Thoracic aorta (tissue), 2 donors: ENCODE data around the gene PLEKHA4. TPM values are rescaled to one million over a fixed set of nuclear protein-coding genes. Genes with fewer than 3 reads are reported as not detected.

Experiments
- ATAC-seq: fragments of 150-250 bp; one replicate; pipeline ENCODE4 v1.8.0; 2017; ENCODE audit warnings: low read depth; ENCODE audit not compliant: insufficient number of reproducible peaks, low FRiP score
- DNase-seq: peaks from one replicate; pipeline ENCODE4 v3.0.0-alpha.2; 2020; ENCODE audit warnings: low spot score
- H3K27ac ChIP-seq, 2 donors: fragments of 200-600 bp; sonication (generic); 1 replicate in 1 of 2; 2 replicates in 1 of 2; pipeline ENCODE4 v1.5.1; 2016; ENCODE audit warnings: mild to moderate bottlenecking in 2 of 2, moderate library complexity in 2 of 2
- H3K27me3 ChIP-seq: fragments of 200-600 bp; sonication (generic); replicated peaks from 2 replicates; pipeline ENCODE4 v1.6.0; 2016; ENCODE audit warnings: mild to moderate bottlenecking; ENCODE audit not compliant: insufficient read depth
- H3K36me3 ChIP-seq: fragments of 200-600 bp; sonication (generic); one replicate; pipeline ENCODE4 v1.5.1; 2016
- H3K4me1 ChIP-seq, 2 donors: fragments of 200-600 bp; sonication (generic); 1 replicate in 1 of 2; 2 replicates in 1 of 2; pipeline versions ENCODE4 v1.5.1 to v1.6.0; 2016; ENCODE audit warnings: low read depth in 2 of 2, mild to moderate bottlenecking in 1 of 2; ENCODE audit not compliant: control insufficient read depth in 1 of 2
- H3K4me3 ChIP-seq: fragments of 200-600 bp; sonication (generic); 2 replicates; pipeline ENCODE4 v1.5.1; 2016; ENCODE audit warnings: mild to moderate bottlenecking
- H3K9me3 ChIP-seq: fragments of 200-600 bp; sonication (generic); 2 replicates; pipeline ENCODE4 v1.5.1; 2016
- total RNA-seq, 2 donors: library from RNA; depleted of rRNA; stranded (reverse); fragments of >200 nt; gene quantifications; one replicate each; pipeline versions ENCODE4 v1.1.0 to v1.2.3, GENCODE V29; 2016
- TF ChIP-seq, protein P1 (sequence below): fragments of 200-600 bp; sonication (generic); IDR thresholded peaks from one replicate; pipeline ENCODE4 v1.5.1; 2019; ENCODE audit warnings: antibody characterized with exemption

Gene PLEKHA4
- total RNA-seq, result 10 to 100 TPM; 45.1 to 45.2 TPM

GRCh38 chr19:48868114-48868886 is at the start of gene PLEKHA4:
Gene PLEKHA4, minus strand, starts transcription at chr19:48868617. Its CDS starts 997 bp downstream, at chr19:48867620.
- DNase-seq, result no peak
- Histone ChIP-seq H3K9me3 (no peaks in the 10 kb centered on the region), H3K4me3 (peak within 1 kb of the TSS; percentile 63), H3K27me3 (no peaks in the 10 kb centered on the region), H3K4me1 (peaks cover 3 to 28% of the 10 kb centered on the region in 2 donors), H3K36me3 (no peaks in the 10 kb centered on the region), H3K27ac (peak within 1 kb of the TSS; percentile 85 to 86)
- ATAC-seq, result no peak
- TF ChIP-seq, protein P1, sequence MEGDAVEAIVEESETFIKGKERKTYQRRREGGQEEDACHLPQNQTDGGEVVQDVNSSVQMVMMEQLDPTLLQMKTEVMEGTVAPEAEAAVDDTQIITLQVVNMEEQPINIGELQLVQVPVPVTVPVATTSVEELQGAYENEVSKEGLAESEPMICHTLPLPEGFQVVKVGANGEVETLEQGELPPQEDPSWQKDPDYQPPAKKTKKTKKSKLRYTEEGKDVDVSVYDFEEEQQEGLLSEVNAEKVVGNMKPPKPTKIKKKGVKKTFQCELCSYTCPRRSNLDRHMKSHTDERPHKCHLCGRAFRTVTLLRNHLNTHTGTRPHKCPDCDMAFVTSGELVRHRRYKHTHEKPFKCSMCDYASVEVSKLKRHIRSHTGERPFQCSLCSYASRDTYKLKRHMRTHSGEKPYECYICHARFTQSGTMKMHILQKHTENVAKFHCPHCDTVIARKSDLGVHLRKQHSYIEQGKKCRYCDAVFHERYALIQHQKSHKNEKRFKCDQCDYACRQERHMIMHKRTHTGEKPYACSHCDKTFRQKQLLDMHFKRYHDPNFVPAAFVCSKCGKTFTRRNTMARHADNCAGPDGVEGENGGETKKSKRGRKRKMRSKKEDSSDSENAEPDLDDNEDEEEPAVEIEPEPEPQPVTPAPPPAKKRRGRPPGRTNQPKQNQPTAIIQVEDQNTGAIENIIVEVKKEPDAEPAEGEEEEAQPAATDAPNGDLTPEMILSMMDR, result no peak

GRCh38 chr19:48918071-48918470 is 49.7 kb upstream of the PLEKHA4 start:
- ATAC-seq (no peak), DNase-seq (no peak)
- Histone ChIP-seq H3K27ac (no peak overlapping the region), H3K4me3 (no peak overlapping the region), H3K4me1 (no peaks in the 10 kb centered on the region), H3K36me3 (peaks cover 58% of the 10 kb centered on the region), H3K9me3 (no peaks in the 10 kb centered on the region), H3K27me3 (no peaks in the 10 kb centered on the region)
- TF ChIP-seq, protein P1, result no peak

DNA sequence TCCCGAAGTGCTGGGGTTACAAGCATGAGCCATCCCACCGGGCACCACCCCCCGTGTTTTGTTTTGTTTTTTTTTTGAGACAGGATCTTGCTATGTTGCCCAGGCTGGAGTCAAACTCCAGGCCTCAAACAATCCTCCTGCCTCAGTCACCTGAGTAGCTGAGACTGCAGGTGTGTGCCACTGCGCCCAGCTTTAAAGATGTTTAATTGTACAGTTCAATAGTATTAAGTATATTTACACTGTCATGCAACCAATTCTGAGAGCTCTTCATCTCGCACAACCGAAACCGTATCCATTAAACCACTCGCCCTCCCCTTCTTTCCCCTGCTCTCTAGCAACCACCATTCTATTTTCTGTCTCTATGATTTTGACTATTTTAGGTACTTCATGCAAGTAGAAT is 47.3 kb upstream of the PLEKHA4 start:
- TF ChIP-seq, protein P1, result no peak
- ATAC-seq, result no peak
- no peak overlapping the region for H3K4me3 ChIP-seq
- no peaks in the 10 kb centered on the region for H3K4me1 ChIP-seq
- no peak overlapping the region for H3K27ac ChIP-seq
- H3K9me3 ChIP-seq, result no peaks in the 10 kb centered on the region
- DNase-seq, result no peak
- peaks cover 57% of the 10 kb centered on the region for H3K36me3 ChIP-seq
- no peaks in the 10 kb centered on the region for H3K27me3 ChIP-seq

DNA sequence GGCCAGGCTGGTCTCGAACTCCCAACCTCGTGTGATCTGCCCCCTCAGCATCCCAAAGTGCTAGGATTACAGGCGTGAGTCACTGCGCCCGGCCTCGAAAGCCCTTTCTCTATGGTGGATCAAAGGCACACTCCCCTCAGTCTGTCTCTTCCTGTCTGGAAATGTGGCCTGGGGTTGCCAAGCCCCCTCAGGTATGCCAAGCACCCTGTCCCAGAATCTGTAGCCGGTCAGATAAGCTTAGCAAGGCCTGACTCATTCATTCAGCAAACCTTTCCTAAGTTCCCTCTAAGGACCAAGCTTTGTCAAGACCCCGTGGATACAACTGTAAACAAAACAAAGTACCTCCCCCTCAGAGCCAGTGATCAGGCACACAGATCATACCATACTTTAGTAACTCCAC is 45.8 kb upstream of the PLEKHA4 start:
- Histone ChIP-seq H3K27ac (no peak overlapping the region), H3K36me3 (peaks cover 67% of the 10 kb centered on the region), H3K9me3 (no peaks in the 10 kb centered on the region), H3K27me3 (no peaks in the 10 kb centered on the region), H3K4me3 (no peak overlapping the region), H3K4me1 (no peaks in the 10 kb centered on the region)
- DNase-seq, result no peak
- TF ChIP-seq, protein P1, result no peak
- no peak for ATAC-seq

DNA sequence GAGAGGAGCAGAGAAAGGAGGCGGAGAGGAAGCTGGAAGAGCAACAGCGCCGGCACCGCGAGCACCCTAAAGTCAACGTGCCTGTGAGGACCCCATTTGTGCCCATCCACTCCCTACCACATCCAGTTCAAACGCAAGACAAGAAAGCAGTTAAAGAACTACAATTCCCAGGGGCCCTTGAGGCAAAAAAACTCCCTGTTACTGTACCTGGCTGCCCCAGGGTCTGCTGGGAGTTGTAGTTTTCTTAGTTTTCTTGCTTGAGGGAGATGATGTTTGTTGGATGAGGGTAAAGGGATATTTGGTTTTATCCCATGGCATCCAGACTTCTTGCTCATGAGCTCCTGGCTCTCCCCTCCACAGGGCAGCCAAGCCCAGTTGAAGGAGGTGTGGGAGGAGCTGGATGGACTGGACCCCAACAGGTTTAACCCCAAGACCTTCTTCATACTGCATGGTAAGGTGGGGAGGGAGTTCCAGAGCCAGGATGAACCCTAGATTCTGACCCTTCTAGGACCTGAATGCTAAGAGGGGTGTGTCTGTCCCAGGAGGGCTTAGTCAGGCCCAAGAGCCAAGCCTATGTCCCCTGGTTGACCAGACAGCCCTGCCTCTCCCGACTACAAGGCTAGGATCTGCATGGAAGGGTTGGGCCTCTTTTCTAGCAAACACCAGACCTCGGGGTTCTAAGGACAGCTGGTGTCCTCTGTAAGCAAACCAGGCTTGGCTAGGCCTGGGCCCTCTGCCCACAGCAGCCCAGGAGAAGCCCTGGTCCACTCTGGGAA is 44.9 kb upstream of the PLEKHA4 start:
- TF ChIP-seq, protein P1, result no peak
- peaks cover 64% of the 10 kb centered on the region for H3K36me3 ChIP-seq
- no peaks in the 10 kb centered on the region for H3K4me1 ChIP-seq
- ATAC-seq (no peak), DNase-seq (no peak)
- no peaks in the 10 kb centered on the region for H3K27me3 ChIP-seq
- H3K27ac ChIP-seq, result no peak overlapping the region
- H3K9me3 ChIP-seq, result no peaks in the 10 kb centered on the region
- H3K4me3 ChIP-seq, result no peak overlapping the region
